22Rv1 (cell line): Measurements from ENCODE around the gene B9D2.

Source experiments
- H3K27ac ChIP-seq: fragments of 450-650 bp; 2 replicates; pipeline ENCODE4 v1.5.1; 2017
- CTCF ChIP-seq: fragments of 450-650 bp; IDR thresholded peaks from 2 replicates; pipeline ENCODE4 v1.5.1; 2017; ENCODE audit warnings: mild to moderate bottlenecking
- ZFX ChIP-seq: fragments of 450-650 bp; IDR thresholded peaks from 2 replicates; pipeline ENCODE4 v1.6.1; 2017; ENCODE audit warnings: antibody characterized with exemption, borderline replicate concordance

The B9D2 gene

GRCh38 chr19:41341669-41342490 is 22.1 kb downstream of the B9D2 start:
- H3K27ac ChIP-seq, result no peak overlapping the region
- TF ChIP-seq CTCF (peak; percentile 47), ZFX (no peak)

GRCh38 chr19:41339936-41340335 is 24.0 kb downstream of the B9D2 start:
- no peak overlapping the region for H3K27ac ChIP-seq
- TF ChIP-seq ZFX, result no peak
- TF ChIP-seq CTCF, result no peak

GRCh38 chr19:41335467-41335866 is 28.5 kb downstream of the B9D2 start:
- TF ChIP-seq ZFX, result no peak
- no peak for TF ChIP-seq CTCF
- no peak overlapping the region for H3K27ac ChIP-seq

GRCh38 chr19:41334793-41335192 is 29.2 kb downstream of the B9D2 start:
- H3K27ac ChIP-seq, result no peak overlapping the region
- TF ChIP-seq CTCF (no peak), ZFX (no peak)

GRCh38 chr19:41332468-41332867 is 31.5 kb downstream of the B9D2 start:
- TF ChIP-seq CTCF (no peak), ZFX (no peak)
- no peak overlapping the region for H3K27ac ChIP-seq

GRCh38 chr19:41332000-41332399 is 31.9 kb downstream of the B9D2 start:
- no peak for TF ChIP-seq CTCF
- H3K27ac ChIP-seq, result no peak overlapping the region

GRCh38 chr19:41330946-41331678 is 32.8 kb downstream of the B9D2 start:
- TF ChIP-seq CTCF, result no peak
- no peak for TF ChIP-seq ZFX
- 0 out of 2 replicates have a peak overlapping the region, but pooled peaks have one; percentile 33 for H3K27ac ChIP-seq
